Neural progenitor cell (in vitro differentiated cells): Measurements from ENCODE around the gene CMPK1.

Experiments
- EZH2phosphoT487 ChIP-seq: fragments of 200-600 bp; sonication (generic); IDR thresholded peaks from 2 replicates; pipeline ENCODE4 v1.6.1; 2017; ENCODE audit warnings: antibody characterized with exemption
- TF ChIP-seq, protein P1 (sequence below): fragments of 200-600 bp; sonication (generic); IDR thresholded peaks from 2 replicates; pipeline ENCODE4 v1.5.1; 2017; ENCODE audit warnings: antibody characterized with exemption, mild to moderate bottlenecking

GRCh38 chr1:47348246-47348645 lies 14.7 kb downstream of the CMPK1 start:
- TF ChIP-seq, protein P1, sequence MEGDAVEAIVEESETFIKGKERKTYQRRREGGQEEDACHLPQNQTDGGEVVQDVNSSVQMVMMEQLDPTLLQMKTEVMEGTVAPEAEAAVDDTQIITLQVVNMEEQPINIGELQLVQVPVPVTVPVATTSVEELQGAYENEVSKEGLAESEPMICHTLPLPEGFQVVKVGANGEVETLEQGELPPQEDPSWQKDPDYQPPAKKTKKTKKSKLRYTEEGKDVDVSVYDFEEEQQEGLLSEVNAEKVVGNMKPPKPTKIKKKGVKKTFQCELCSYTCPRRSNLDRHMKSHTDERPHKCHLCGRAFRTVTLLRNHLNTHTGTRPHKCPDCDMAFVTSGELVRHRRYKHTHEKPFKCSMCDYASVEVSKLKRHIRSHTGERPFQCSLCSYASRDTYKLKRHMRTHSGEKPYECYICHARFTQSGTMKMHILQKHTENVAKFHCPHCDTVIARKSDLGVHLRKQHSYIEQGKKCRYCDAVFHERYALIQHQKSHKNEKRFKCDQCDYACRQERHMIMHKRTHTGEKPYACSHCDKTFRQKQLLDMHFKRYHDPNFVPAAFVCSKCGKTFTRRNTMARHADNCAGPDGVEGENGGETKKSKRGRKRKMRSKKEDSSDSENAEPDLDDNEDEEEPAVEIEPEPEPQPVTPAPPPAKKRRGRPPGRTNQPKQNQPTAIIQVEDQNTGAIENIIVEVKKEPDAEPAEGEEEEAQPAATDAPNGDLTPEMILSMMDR, result no peak
- TF ChIP-seq EZH2phosphoT487, result no peak
